Tibial nerve (tissue), 4 donors: ENCODE results near the gene MED12L.

Experiments
- EP300 ChIP-seq, 2 donors: sonication (generic); formaldehyde crosslinking; IDR thresholded peaks; one replicate each; pipeline ENCODE4 v1.6.1; 2017; ENCODE audit warnings: antibody characterized with exemption in 2 of 2, mild to moderate bottlenecking in 1 of 2
- TF ChIP-seq, protein P1 (sequence below), 5 experiments: fragments of 200-600 bp in 3 of 5; fragments of 450-650 bp in 2 of 5; sonication (generic) in 3 of 5; IDR thresholded peaks; one replicate each; pipeline ENCODE4 v1.5.1; 2016 to 2019; ENCODE audit warnings: antibody characterized with exemption in 5 of 5, mild to moderate bottlenecking in 3 of 5, moderate library complexity in 2 of 5

DNA sequence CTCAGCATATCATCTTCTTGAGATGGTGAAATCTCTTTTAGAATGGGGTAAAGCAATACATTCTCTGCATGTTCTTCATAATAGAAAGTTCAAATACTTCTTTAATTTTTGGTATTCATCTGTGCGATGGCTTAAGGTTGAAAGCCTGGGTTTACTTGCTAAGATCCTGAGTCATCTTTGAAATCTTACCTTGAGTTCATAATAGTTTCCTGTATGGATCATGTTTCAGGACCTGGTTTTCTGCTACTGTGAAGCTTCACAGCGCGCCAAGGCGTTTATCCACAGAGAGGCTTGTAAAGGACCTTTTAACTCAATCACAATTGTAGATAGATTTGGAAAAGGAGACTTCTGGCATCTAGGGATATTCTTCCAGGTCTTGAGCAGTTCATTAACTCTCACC is 39.0 kb downstream of the MED12L start:
- TF ChIP-seq, protein P1, sequence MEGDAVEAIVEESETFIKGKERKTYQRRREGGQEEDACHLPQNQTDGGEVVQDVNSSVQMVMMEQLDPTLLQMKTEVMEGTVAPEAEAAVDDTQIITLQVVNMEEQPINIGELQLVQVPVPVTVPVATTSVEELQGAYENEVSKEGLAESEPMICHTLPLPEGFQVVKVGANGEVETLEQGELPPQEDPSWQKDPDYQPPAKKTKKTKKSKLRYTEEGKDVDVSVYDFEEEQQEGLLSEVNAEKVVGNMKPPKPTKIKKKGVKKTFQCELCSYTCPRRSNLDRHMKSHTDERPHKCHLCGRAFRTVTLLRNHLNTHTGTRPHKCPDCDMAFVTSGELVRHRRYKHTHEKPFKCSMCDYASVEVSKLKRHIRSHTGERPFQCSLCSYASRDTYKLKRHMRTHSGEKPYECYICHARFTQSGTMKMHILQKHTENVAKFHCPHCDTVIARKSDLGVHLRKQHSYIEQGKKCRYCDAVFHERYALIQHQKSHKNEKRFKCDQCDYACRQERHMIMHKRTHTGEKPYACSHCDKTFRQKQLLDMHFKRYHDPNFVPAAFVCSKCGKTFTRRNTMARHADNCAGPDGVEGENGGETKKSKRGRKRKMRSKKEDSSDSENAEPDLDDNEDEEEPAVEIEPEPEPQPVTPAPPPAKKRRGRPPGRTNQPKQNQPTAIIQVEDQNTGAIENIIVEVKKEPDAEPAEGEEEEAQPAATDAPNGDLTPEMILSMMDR (IDR thresholded peaks at IDR 0.05) = no peak
- no peak for TF ChIP-seq EP300 (IDR thresholded peaks at IDR 0.05)
